ENCODE results near the gene TJP2.

Gene TJP2

GRCh38 chr9:69141851-69142250, 32.2 kb upstream of the TJP2 start:
- Histone ChIP-seq H3K4me1 (ENCODE audit: control insufficient read depth, insufficient read depth, low read length) (no peaks in the 10 kb centered on the region), H3K36me3 (ENCODE audit: control insufficient read depth, insufficient read depth, low read length) (no peaks in the 10 kb centered on the region), H3K4me3 (ENCODE audit: insufficient read depth, low read depth, low read length) (no peak overlapping the region), H3K9me3 (ENCODE audit: control insufficient read depth, low read length) (no peaks in the 10 kb centered on the region), H3K27me3 (ENCODE audit: control insufficient read depth, insufficient read depth, low read length, poor library complexity, severe bottlenecking) (no peaks in the 10 kb centered on the region), H3K27ac (ENCODE audit: insufficient read depth, low read depth, low read length, poor library complexity, severe bottlenecking) (no peak overlapping the region)
- 90 to 94% methylated on average over 5 of the region's 5 CpGs for WGBS, 2 experiments

GRCh38 chr9:69143291-69143690, 30.8 kb upstream of the TJP2 start:
- Histone ChIP-seq H3K27ac (ENCODE audit: insufficient read depth, low read depth, low read length, poor library complexity, severe bottlenecking) (no peak overlapping the region), H3K36me3 (ENCODE audit: control insufficient read depth, insufficient read depth, low read length) (no peaks in the 10 kb centered on the region), H3K4me1 (ENCODE audit: control insufficient read depth, insufficient read depth, low read length) (no peaks in the 10 kb centered on the region), H3K4me3 (ENCODE audit: insufficient read depth, low read depth, low read length) (no peak overlapping the region), H3K9me3 (ENCODE audit: control insufficient read depth, low read length) (no peaks in the 10 kb centered on the region), H3K27me3 (ENCODE audit: control insufficient read depth, insufficient read depth, low read length, poor library complexity, severe bottlenecking) (no peaks in the 10 kb centered on the region)
- 96 to 100% methylated on average over 1 of the region's 1 CpG for WGBS, 2 experiments

DNA sequence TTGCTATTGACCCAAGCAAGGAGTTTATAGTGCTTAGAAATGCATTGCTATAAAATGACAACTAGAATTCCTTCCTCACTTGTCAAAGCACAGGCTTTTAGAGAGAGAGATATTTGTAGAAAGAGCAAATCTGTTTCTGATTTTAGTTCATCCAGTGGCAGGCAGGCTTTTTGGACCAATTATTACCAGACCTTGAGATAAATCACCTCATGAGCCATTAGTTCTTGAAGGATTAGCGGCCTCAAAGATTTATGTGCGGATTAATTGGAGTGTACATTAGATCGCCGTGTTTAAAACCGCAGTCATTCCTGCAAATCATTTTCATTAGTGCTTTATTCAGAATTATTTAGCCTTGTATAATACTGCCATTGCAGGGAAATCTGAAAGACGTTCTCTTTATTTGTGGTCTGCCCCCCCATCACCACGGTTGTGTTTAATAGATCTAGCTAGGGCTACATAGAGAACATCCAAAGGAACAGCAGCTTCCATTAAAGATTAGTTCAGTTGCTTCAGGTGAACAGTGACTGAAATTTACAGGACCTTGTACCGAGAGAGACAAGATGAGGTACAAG, 28.8 kb upstream of the TJP2 start:
- H3K9me3 ChIP-seq (ENCODE audit: control insufficient read depth, low read length) = no peaks in the 10 kb centered on the region
- H3K27me3 ChIP-seq (ENCODE audit: control insufficient read depth, insufficient read depth, low read length, poor library complexity, severe bottlenecking) = no peaks in the 10 kb centered on the region
- no peaks in the 10 kb centered on the region for H3K4me1 ChIP-seq (ENCODE audit: control insufficient read depth, insufficient read depth, low read length)
- H3K36me3 ChIP-seq (ENCODE audit: control insufficient read depth, insufficient read depth, low read length) = no peaks in the 10 kb centered on the region
- H3K27ac ChIP-seq (ENCODE audit: insufficient read depth, low read depth, low read length, poor library complexity, severe bottlenecking) = no peak overlapping the region
- WGBS, 2 experiments = 95% methylated on average over 8 of the region's 8 CpGs
- no peak overlapping the region for H3K4me3 ChIP-seq (ENCODE audit: insufficient read depth, low read depth, low read length)

GRCh38 chr9:69147041-69147834, 26.8 kb upstream of the TJP2 start:
- H3K27ac ChIP-seq (ENCODE audit: insufficient read depth, low read depth, low read length, poor library complexity, severe bottlenecking) = no peak overlapping the region
- no peaks in the 10 kb centered on the region for H3K36me3 ChIP-seq (ENCODE audit: control insufficient read depth, insufficient read depth, low read length)
- no peak overlapping the region for H3K4me3 ChIP-seq (ENCODE audit: insufficient read depth, low read depth, low read length)
- H3K27me3 ChIP-seq (ENCODE audit: control insufficient read depth, insufficient read depth, low read length, poor library complexity, severe bottlenecking) = no peaks in the 10 kb centered on the region
- no peaks in the 10 kb centered on the region for H3K4me1 ChIP-seq (ENCODE audit: control insufficient read depth, insufficient read depth, low read length)
- H3K9me3 ChIP-seq (ENCODE audit: control insufficient read depth, low read length) = no peaks in the 10 kb centered on the region
- WGBS, 2 experiments = 95 to 97% methylated on average over 11 of the region's 11 CpGs

- H3K4me3 ChIP-seq (ENCODE audit: insufficient read depth, low read depth, low read length) = no peak overlapping the region
- H3K27me3 ChIP-seq (ENCODE audit: control insufficient read depth, insufficient read depth, low read length, poor library complexity, severe bottlenecking) = no peaks in the 10 kb centered on the region
- no peaks in the 10 kb centered on the region for H3K4me1 ChIP-seq (ENCODE audit: control insufficient read depth, insufficient read depth, low read length)
- no peaks in the 10 kb centered on the region for H3K36me3 ChIP-seq (ENCODE audit: control insufficient read depth, insufficient read depth, low read length)
- no peaks in the 10 kb centered on the region for H3K9me3 ChIP-seq (ENCODE audit: control insufficient read depth, low read length)
- H3K27ac ChIP-seq (ENCODE audit: insufficient read depth, low read depth, low read length, poor library complexity, severe bottlenecking) = no peak overlapping the region
- 78% methylated on average over 7 of the region's 7 CpGs for WGBS, 2 experiments
Measured at GRCh38 chr9:69149321-69149807, 24.7 kb upstream of the TJP2 start.

GRCh38 chr9:69151506-69151905, 22.6 kb upstream of the TJP2 start:
- H3K27ac ChIP-seq (ENCODE audit: insufficient read depth, low read depth, low read length, poor library complexity, severe bottlenecking) = no peak overlapping the region
- H3K9me3 ChIP-seq (ENCODE audit: control insufficient read depth, low read length) = no peaks in the 10 kb centered on the region
- H3K27me3 ChIP-seq (ENCODE audit: control insufficient read depth, insufficient read depth, low read length, poor library complexity, severe bottlenecking) = no peaks in the 10 kb centered on the region
- no peaks in the 10 kb centered on the region for H3K36me3 ChIP-seq (ENCODE audit: control insufficient read depth, insufficient read depth, low read length)
- H3K4me3 ChIP-seq (ENCODE audit: insufficient read depth, low read depth, low read length) = no peak overlapping the region
- 92% methylated on average over 6 to 7 of the region's 7 CpGs for WGBS, 2 experiments
- H3K4me1 ChIP-seq (ENCODE audit: control insufficient read depth, insufficient read depth, low read length) = no peaks in the 10 kb centered on the region

DNA sequence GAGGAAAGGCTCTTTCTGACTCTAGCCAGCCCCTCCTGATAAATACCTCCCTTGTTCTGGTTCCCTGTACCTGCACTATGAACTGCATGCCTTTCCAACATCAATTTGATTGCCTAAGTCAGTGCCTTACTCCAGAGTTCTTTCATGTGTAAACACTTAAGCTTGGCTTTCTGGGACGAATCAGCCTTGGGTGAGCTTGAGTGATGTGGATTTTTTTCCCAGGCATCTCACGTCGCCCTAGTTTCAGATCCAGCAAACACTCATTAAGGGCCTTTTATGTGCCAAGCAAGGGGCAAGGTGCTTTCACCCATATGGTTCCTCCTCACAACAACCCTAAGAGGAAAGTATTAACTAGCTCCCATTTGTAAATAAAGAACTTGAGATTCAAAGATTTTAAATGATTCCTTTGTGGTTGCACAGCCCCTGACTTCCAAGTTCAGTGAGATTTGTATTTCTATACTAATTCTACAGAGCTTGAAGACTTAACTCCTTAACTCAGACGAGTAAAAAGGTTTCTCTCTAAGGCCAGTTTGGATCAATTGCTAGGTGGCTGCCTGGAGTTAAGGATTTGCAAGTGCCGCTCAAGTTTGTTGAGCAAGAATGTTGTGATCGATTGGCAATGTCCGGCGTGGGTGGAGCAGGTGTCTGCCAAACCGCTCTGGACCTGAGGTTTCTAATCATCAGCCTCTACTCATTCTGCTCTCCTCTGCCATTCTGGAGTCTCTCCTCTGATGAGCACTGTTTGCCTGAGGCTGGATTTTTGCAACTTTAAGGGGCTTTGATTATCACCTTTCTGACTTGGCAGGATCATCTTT, 20.2 kb upstream of the TJP2 start:
- Histone ChIP-seq H3K4me3 (ENCODE audit: insufficient read depth, low read depth, low read length) (no peak overlapping the region), H3K4me1 (ENCODE audit: control insufficient read depth, insufficient read depth, low read length) (no peaks in the 10 kb centered on the region), H3K27me3 (ENCODE audit: control insufficient read depth, insufficient read depth, low read length, poor library complexity, severe bottlenecking) (no peaks in the 10 kb centered on the region), H3K27ac (ENCODE audit: insufficient read depth, low read depth, low read length, poor library complexity, severe bottlenecking) (no peak overlapping the region), H3K36me3 (ENCODE audit: control insufficient read depth, insufficient read depth, low read length) (no peaks in the 10 kb centered on the region), H3K9me3 (ENCODE audit: control insufficient read depth, low read length) (no peaks in the 10 kb centered on the region)
- WGBS, 2 experiments = 93% methylated on average over 9 of the region's 9 CpGs

GRCh38 chr9:69155341-69156030, 18.6 kb upstream of the TJP2 start:
- Histone ChIP-seq H3K9me3 (ENCODE audit: control insufficient read depth, low read length) (no peaks in the 10 kb centered on the region), H3K27ac (ENCODE audit: insufficient read depth, low read depth, low read length, poor library complexity, severe bottlenecking) (no peak overlapping the region), H3K4me3 (ENCODE audit: insufficient read depth, low read depth, low read length) (no peak overlapping the region), H3K36me3 (ENCODE audit: control insufficient read depth, insufficient read depth, low read length) (no peaks in the 10 kb centered on the region), H3K4me1 (ENCODE audit: control insufficient read depth, insufficient read depth, low read length) (no peaks in the 10 kb centered on the region), H3K27me3 (ENCODE audit: control insufficient read depth, insufficient read depth, low read length, poor library complexity, severe bottlenecking) (no peaks in the 10 kb centered on the region)
- 70 to 75% methylated on average over 8 of the region's 8 CpGs for WGBS, 2 experiments

DNA sequence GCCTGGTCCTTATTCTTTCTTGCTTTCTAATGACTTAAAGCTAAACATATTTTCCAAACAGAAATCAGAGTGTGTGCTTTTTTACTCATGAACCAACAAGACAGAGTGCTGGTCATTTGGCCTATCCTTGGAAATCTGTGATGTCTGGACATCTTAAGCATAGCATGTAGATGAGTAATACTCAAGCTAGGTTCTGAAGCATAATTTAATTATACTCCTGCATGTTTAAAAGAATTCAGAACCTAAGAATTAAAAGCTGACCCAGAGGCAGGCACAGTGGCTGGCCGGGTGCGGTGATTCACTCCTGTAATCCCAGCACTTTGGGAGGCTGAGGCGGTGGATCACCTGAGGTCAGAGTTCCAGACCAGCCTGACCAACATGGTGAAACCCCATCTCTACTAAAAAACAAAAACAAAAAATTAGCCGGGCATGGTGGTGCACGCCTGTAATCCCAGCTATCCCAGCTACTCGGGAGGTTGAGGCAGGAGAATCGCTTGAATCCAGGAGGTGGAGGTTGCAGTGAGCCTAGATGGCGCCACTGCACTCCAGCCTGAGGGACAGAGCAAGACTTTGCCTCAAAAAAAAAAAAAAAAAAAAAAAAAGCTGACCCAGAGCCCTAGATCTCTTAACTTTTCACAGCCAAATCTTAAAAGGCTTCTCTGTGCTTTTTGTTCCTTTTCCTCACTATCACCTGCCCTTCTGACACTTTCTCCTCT, 16.2 kb upstream of the TJP2 start:
- H3K27ac ChIP-seq (ENCODE audit: insufficient read depth, low read depth, low read length, poor library complexity, severe bottlenecking) = no peak overlapping the region
- H3K4me1 ChIP-seq (ENCODE audit: control insufficient read depth, insufficient read depth, low read length) = no peaks in the 10 kb centered on the region
- no peaks in the 10 kb centered on the region for H3K9me3 ChIP-seq (ENCODE audit: control insufficient read depth, low read length)
- no peaks in the 10 kb centered on the region for H3K36me3 ChIP-seq (ENCODE audit: control insufficient read depth, insufficient read depth, low read length)
- H3K27me3 ChIP-seq (ENCODE audit: control insufficient read depth, insufficient read depth, low read length, poor library complexity, severe bottlenecking) = no peaks in the 10 kb centered on the region
- 85 to 91% methylated on average over 8 of the region's 8 CpGs for WGBS, 2 experiments
- H3K4me3 ChIP-seq (ENCODE audit: insufficient read depth, low read depth, low read length) = no peak overlapping the region
